Adrenal gland (tissue), 5 donors: ENCODE measurements around the gene ZNF653.

Source experiments
- CTCF ChIP-seq, 6 experiments: fragments of 450-650 bp in 4 of 6; fragments of 200-600 bp in 2 of 6; sonication (generic) in 1 of 6; IDR thresholded peaks; 1 replicate in 5 of 6; 2 replicates in 1 of 6; pipeline versions ENCODE4 v1.5.1 to v1.8.0; 2016 to 2021; ENCODE audit warnings: antibody characterized with exemption in 6 of 6, mild to moderate bottlenecking in 2 of 6, moderate library complexity in 1 of 6
- POLR2A ChIP-seq, 2 donors: fragments of 450-650 bp; IDR thresholded peaks; one replicate each; pipeline ENCODE4 v1.6.1; 2017; ENCODE audit warnings: antibody characterized with exemption in 2 of 2, mild to moderate bottlenecking in 2 of 2, moderate library complexity in 1 of 2
- donor health status: DM: no; HTN: no; CAD: no.

DNA sequence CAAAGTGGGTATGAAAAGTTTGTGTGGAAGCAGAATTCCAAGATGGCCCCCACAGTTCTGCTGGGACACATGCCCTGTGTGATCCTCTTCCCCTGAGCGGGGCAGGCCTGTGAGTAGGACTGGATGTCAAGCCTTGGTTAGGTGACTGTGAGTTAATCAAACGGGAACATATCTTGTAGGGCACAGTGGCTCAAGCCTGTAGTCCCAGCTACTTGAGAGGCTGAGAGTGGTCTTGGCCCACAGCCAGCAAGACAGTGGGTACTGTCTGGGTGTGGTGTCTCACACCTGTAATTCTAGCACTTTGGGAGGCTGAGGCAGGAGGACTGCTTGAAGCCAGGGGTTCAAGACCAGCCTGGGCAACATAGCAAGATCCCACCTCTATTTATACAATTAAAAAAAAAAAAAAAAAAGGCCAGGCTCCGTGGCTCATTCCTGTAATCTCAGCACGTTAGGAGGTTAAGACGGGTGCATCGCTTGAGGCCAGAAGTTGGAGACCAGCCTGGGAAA lies 6.4 kb downstream of the ZNF653 start:
- TF ChIP-seq CTCF (IDR thresholded peaks at IDR 0.05) (no peak), POLR2A (IDR thresholded peaks at IDR 0.05) (no peak)
